H1 (cell line): ENCODE measurements around the gene CCR9. TPM values are rescaled to one million over a fixed set of nuclear protein-coding genes. Genes with fewer than 3 reads are reported as not detected.

ENCODE experiments used
- CTCF ChIA-PET: fragments of 300-600 bp; sonication (Branson Sonifier 250); formaldehyde crosslinking; loops from one replicate; lab custom pipeline; 2021; ENCODE audit not compliant: partially characterized antibody; lab: Charles Lee
- POLR2A ChIA-PET: fragments of 300-600 bp; sonication (Branson Sonifier 250); formaldehyde crosslinking; loops from one replicate; lab custom pipeline; 2021; ENCODE audit warnings: inconsistent platforms; ENCODE audit not compliant: partially characterized antibody; lab: Charles Lee
- DNase-seq, 2 experiments: peaks; one replicate each; pipeline versions ENCODE4 v3.0.0 to v3.0.0-alpha.2; 2010 to 2022; ENCODE audit warnings: low spot score in 2 of 2, low read depth in 1 of 2, mixed read lengths in 1 of 2
- FAIRE-seq: peaks from 2 replicates; lab custom pipeline; 2011; peaks lifted over from hg19 to GRCh38; lab: Jason Lieb, UNC
- H2AFZ ChIP-seq: 2 replicates; pipeline ENCODE4 v1.8.1; 2012; ENCODE audit warnings: low read length, inconsistent platforms
- H2AK5ac ChIP-seq: 2 replicates; pipeline ENCODE4 v1.6.1; 2013; ENCODE audit warnings: low read depth, low read length
- H2BK120ac ChIP-seq: replicated peaks from 2 replicates; pipeline ENCODE3; 2013; ENCODE audit warnings: low read depth, low read length, inconsistent platforms
- H2BK12ac ChIP-seq: 2 replicates; pipeline ENCODE4 v1.6.1; 2013; ENCODE audit warnings: low read depth, low read length
- H2BK15ac ChIP-seq: 2 replicates; pipeline ENCODE4 v1.6.1; 2013; ENCODE audit warnings: low read length
- H2BK20ac ChIP-seq: 2 replicates; pipeline ENCODE4 v1.6.1; 2013; ENCODE audit warnings: low read length
- H2BK5ac ChIP-seq: 2 replicates; pipeline ENCODE4 v1.6.1; 2013; ENCODE audit warnings: low read depth, low read length
- H3K14ac ChIP-seq: 2 replicates; pipeline ENCODE4 v1.6.1; 2013; ENCODE audit warnings: inconsistent platforms; ENCODE audit not compliant: insufficient read length
- H3K18ac ChIP-seq: 2 replicates; pipeline ENCODE4 v1.6.1; 2013; ENCODE audit warnings: low read length; ENCODE audit errors: extremely low read depth
- H3K23ac ChIP-seq: 2 replicates; pipeline ENCODE4 v1.6.1; 2013; ENCODE audit warnings: inconsistent platforms; ENCODE audit not compliant: insufficient read length
- H3K23me2 ChIP-seq: 2 replicates; pipeline ENCODE4 v1.6.1; 2013; ENCODE audit warnings: low read depth, low read length
- H3K27ac ChIP-seq: 2 replicates; pipeline ENCODE4 v1.6.1; 2011; ENCODE audit warnings: low read depth, low read length, inconsistent platforms
- H3K27me3 ChIP-seq, 4 experiments: replicated peaks in 1 of 4; 1 replicate in 1 of 4; 2 replicates in 3 of 4; pipeline versions ENCODE4 v1.6.1 to v1.8.1; 2011 to 2013; ENCODE audit warnings: low read length in 3 of 4, mild to moderate bottlenecking in 3 of 4, inconsistent platforms in 2 of 4, mixed read lengths in 2 of 4, moderate library complexity in 1 of 4; ENCODE audit not compliant: control insufficient read depth in 3 of 4, insufficient read depth in 3 of 4; ENCODE audit errors: extremely low read depth in 1 of 4
- H3K36me3 ChIP-seq, 4 experiments: 2 replicates each; pipeline versions ENCODE4 v1.6.1 to v1.8.1; 2011 to 2013; ENCODE audit warnings: mild to moderate bottlenecking in 4 of 4, low read length in 3 of 4, moderate library complexity in 2 of 4, control low read depth in 1 of 4, inconsistent platforms in 1 of 4; ENCODE audit not compliant: insufficient read depth in 4 of 4, control insufficient read depth in 2 of 4
- H3K4ac ChIP-seq: replicated peaks from 2 replicates; pipeline ENCODE3; 2013; ENCODE audit warnings: low read length, low read depth, mixed read lengths, inconsistent platforms; ENCODE audit not compliant: insufficient read length
- H3K4me1 ChIP-seq, 4 experiments: replicated peaks in 1 of 4; 1 replicate in 1 of 4; 2 replicates in 3 of 4; pipeline versions ENCODE4 v1.6.1 to v1.8.1; 2011 to 2013; ENCODE audit warnings: low read length in 3 of 4, inconsistent platforms in 2 of 4, mixed read lengths in 1 of 4; ENCODE audit not compliant: insufficient read depth in 4 of 4, control insufficient read depth in 3 of 4
- H3K4me2 ChIP-seq, 2 experiments: 2 replicates each; pipeline versions ENCODE4 v1.6.1 to v1.8.1; 2011 to 2013; ENCODE audit warnings: low read depth in 2 of 2, low read length in 2 of 2, control low read depth in 1 of 2, inconsistent platforms in 1 of 2, mild to moderate bottlenecking in 1 of 2; ENCODE audit not compliant: insufficient read depth in 1 of 2
- H3K4me3 ChIP-seq, 4 experiments: fragments of 200-600, 300-600 bp in 1 of 4; sonication (generic), shearing (Covaris generic), sonication (Bioruptor Twin) in 1 of 4; 2 replicates each; pipeline versions ENCODE4 v1.5.1 to v1.8.1; 2011 to 2016; ENCODE audit warnings: low read length in 4 of 4, low read depth in 3 of 4, control low read depth in 2 of 4, inconsistent platforms in 2 of 4, mild to moderate bottlenecking in 2 of 4, mixed read lengths in 1 of 4, moderate library complexity in 1 of 4; ENCODE audit not compliant: insufficient read depth in 2 of 4; ENCODE audit errors: extremely low read depth in 1 of 4
- H3K56ac ChIP-seq: replicated peaks from 2 replicates; pipeline ENCODE3; 2013; ENCODE audit warnings: low read depth, mild to moderate bottlenecking, mixed read lengths, low read length, inconsistent platforms; ENCODE audit not compliant: insufficient read length
- H3K79me1 ChIP-seq: 2 replicates; pipeline ENCODE4 v1.6.1; 2013; ENCODE audit warnings: low read depth, low read length, control low read depth
- H3K79me2 ChIP-seq, 2 experiments: 2 replicates each; pipeline versions ENCODE4 v1.6.1 to v1.8.1; 2012 to 2013; ENCODE audit warnings: low read length in 2 of 2, mild to moderate bottlenecking in 2 of 2, inconsistent platforms in 1 of 2; ENCODE audit not compliant: insufficient read depth in 2 of 2, control insufficient read depth in 1 of 2
- H3K9ac ChIP-seq, 4 experiments: replicated peaks in 1 of 4; 1 replicate in 1 of 4; 2 replicates in 3 of 4; pipeline versions ENCODE4 v1.6.1 to v1.8.1; 2011 to 2013; ENCODE audit warnings: low read depth in 3 of 4, low read length in 3 of 4, control low read depth in 2 of 4, mild to moderate bottlenecking in 2 of 4, moderate library complexity in 2 of 4, inconsistent platforms in 1 of 4; ENCODE audit errors: extremely low read depth in 1 of 4
- H3K9me3 ChIP-seq, 2 experiments: 2 replicates each; pipeline versions ENCODE4 v1.6.1 to v1.8.1; 2012 to 2013; ENCODE audit warnings: mild to moderate bottlenecking in 2 of 2, moderate library complexity in 2 of 2, control low read depth in 1 of 2, inconsistent platforms in 1 of 2, low read depth in 1 of 2, low read length in 1 of 2, mixed read lengths in 1 of 2; ENCODE audit not compliant: insufficient read depth in 2 of 2
- H4K20me1 ChIP-seq, 2 experiments: replicated peaks in 1 of 2; 2 replicates each; pipeline versions ENCODE3 to v1.8.1; 2011 to 2013; ENCODE audit warnings: inconsistent platforms in 2 of 2, low read length in 2 of 2, mild to moderate bottlenecking in 1 of 2; ENCODE audit not compliant: insufficient read depth in 2 of 2, control insufficient read depth in 1 of 2
- H4K5ac ChIP-seq: 2 replicates; pipeline ENCODE4 v1.6.1; 2013; ENCODE audit warnings: low read length, low read depth, mixed read lengths, inconsistent platforms; ENCODE audit not compliant: insufficient read length
- H4K8ac ChIP-seq: 2 replicates; pipeline ENCODE4 v1.8.0; 2013; ENCODE audit warnings: mild to moderate bottlenecking, moderate library complexity, low read length, inconsistent platforms; ENCODE audit not compliant: insufficient read depth; ENCODE audit errors: extremely low read depth
- H4K91ac ChIP-seq: replicated peaks from 2 replicates; pipeline ENCODE3; 2013; ENCODE audit warnings: low read length, mixed read lengths, inconsistent platforms; ENCODE audit not compliant: insufficient read length
- ASH2L ChIP-seq: fragments of 200-600, 300-600 bp; sonication (generic); IDR thresholded peaks from one replicate; pipeline ENCODE4 v1.7.1; 2017; ENCODE audit warnings: low read length
- BACH1 ChIP-seq: IDR thresholded peaks from 2 replicates; pipeline ENCODE4 v1.6.1; 2012; ENCODE audit warnings: low read length, improper control_type of control experiment
- FOSL1 ChIP-seq: IDR thresholded peaks from 2 replicates; pipeline ENCODE4 v1.6.1; 2011; ENCODE audit warnings: mild to moderate bottlenecking, low read depth, low read length, moderate library complexity; ENCODE audit not compliant: insufficient read depth
- JUN ChIP-seq: IDR thresholded peaks from 2 replicates; pipeline ENCODE4 v1.6.1; 2011; ENCODE audit warnings: low read depth, mild to moderate bottlenecking, improper control_type of control experiment, low read length
- NRF1 ChIP-seq: IDR thresholded peaks from 2 replicates; pipeline ENCODE4 v1.6.1; 2011; ENCODE audit warnings: mild to moderate bottlenecking, low read depth, low read length, improper control_type of control experiment
- POLR2A ChIP-seq, 2 experiments: IDR thresholded peaks; 1 replicate in 1 of 2; 2 replicates in 1 of 2; pipeline ENCODE4 v1.6.1; 2011; ENCODE audit warnings: low read depth in 2 of 2, low read length in 2 of 2, mild to moderate bottlenecking in 2 of 2; ENCODE audit errors: control extremely low read depth in 1 of 2
- POLR2AphosphoS5 ChIP-seq: IDR thresholded peaks from 2 replicates; pipeline ENCODE4 v1.6.1; 2011; ENCODE audit warnings: low read depth, low read length
- POU5F1 ChIP-seq: IDR thresholded peaks from 2 replicates; pipeline ENCODE4 v1.6.1; 2011; ENCODE audit warnings: low read depth, mild to moderate bottlenecking, low read length, moderate library complexity
- RBBP5 ChIP-seq: IDR thresholded peaks from 2 replicates; pipeline ENCODE4 v1.7.1; 2012; ENCODE audit warnings: low read depth, mild to moderate bottlenecking, inconsistent platforms, low read length, moderate library complexity, borderline replicate concordance
- TAF7 ChIP-seq: optimal IDR thresholded peaks from 2 replicates; pipeline ENCODE3; 2011; ENCODE audit warnings: low read depth, mild to moderate bottlenecking, inconsistent platforms, low read length, moderate library complexity, borderline replicate concordance
- USF2 ChIP-seq: IDR thresholded peaks from 2 replicates; pipeline ENCODE4 v1.6.1; 2011; ENCODE audit warnings: low read length, improper control_type of control experiment
- WGBS, 2 experiments: shearing (Covaris generic) in 1 of 2; methylation state at CpG; one replicate each; pipeline versions ENCODE4 v1.1.6 to v1.1.7; 2013 to 2015; ENCODE audit warnings: low lambda C conversion rate in 2 of 2, mixed read lengths in 2 of 2, inconsistent platforms in 1 of 2, low coverage in 1 of 2, missing lambda C conversion rate in 1 of 2; ENCODE audit not compliant: insufficient replicate concordance in 2 of 2, insufficient coverage in 1 of 2, insufficient read length in 1 of 2; ENCODE audit errors: extremely low coverage in 1 of 2, missing lambda C conversion rate in 1 of 2; 5-methylcytosine and 5-hydroxymethylcytosine counted together
- polyA plus RNA-seq, 7 experiments: library from polyadenylated mRNA; depleted of rRNA in 3 of 7; stranded (reverse) in 5 of 7; unstranded in 2 of 7; fragments of >200 nt in 5 of 7; fragments of 200-250 nt in 2 of 7; gene quantifications; 1 replicate in 5 of 7; 2 replicates in 1 of 7; 4 replicates in 1 of 7; pipeline versions ENCODE4 v1.2.1 to v1.2.3, GENCODE V29; 2011 to 2013; ENCODE audit warnings: missing spikeins in 2 of 7, mixed read lengths in 2 of 7
- total RNA-seq: library from RNA; stranded (reverse); fragmentation: NEBNext Ultra II Directional; extraction: Animal tissue kit (Norgen Biotek cat#: 25700); gene quantifications from 2 replicates; pipeline ENCODE4 v1.2.1, GENCODE V29; 2021
- TF ChIP-seq, protein P1 (sequence below): IDR thresholded peaks from 2 replicates; pipeline ENCODE4 v1.6.1; 2012; ENCODE audit warnings: inconsistent platforms

CCR9 gene
- total and polyA plus RNA-seq, 2 of the 8 experiments (the other 6 are each of a cell fraction or from before 2014, with no cell fraction given), result not detected

DNA sequence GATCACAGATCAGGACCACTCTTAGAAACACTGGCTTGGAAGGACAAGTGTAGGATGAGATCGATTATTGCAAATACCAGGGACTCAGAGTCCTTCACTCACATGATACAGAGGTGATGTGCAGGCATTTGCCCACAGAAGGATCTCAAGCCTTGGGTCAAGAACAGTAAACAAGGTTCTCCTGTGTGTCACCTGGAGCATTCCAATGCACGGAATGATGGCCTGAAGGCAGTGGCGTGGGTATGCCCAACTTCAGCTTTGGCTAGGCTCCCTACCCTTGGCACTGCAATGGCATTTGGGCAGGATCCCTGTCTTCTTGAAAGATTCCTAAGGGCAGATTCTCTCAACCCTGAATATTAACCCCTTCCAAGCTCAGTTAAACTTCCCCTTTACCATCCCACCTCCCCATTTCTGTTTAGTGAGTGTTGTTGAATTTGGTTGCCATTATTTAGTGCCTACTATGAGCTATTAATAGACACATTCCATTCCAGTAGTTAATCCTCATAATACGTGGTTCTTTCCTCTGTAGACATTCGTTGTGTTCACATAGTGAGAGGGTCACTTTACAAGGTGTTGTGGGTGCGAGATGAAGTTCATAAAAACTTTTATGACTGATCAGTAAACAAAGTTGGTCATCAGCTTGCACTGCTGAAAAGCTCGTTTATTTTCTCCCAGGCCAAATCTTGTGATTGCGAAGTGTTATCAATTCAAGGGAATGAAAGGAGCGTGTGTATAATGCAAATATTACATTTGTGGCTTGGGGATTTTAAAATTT, 43.3 kb upstream of the CCR9 start:
- 81% methylated on average over 9 of the region's 9 CpGs; no CpG with 5 or more reads in 1 of the 2 experiments for WGBS, 2 experiments
- peak overlapping the region in 1 of 2 experiments; percentile 85; a peak in 1 of 4 replicates for H3K4me2 ChIP-seq
- no peak overlapping the region for H3K4ac ChIP-seq
- no peak overlapping the region for H3K18ac ChIP-seq
- no peak overlapping the region for H3K4me3 ChIP-seq
- ChIA-PET CTCF (interaction anchor here (0.9 to 3.8 kb wide), 7 partner anchors 7 to 85 kb away, joined by 3 to 18 read pairs (median 4); no protein-coding TSS in a partner anchor), POLR2A (interaction anchor here (1.4 to 1.5 kb wide), 2 partner anchors 9 to 19 kb away, joined by 3 read pairs; no protein-coding TSS in a partner anchor)
- H3K9ac ChIP-seq, result no peak overlapping the region
- H3K79me1 ChIP-seq, result no peaks in the 10 kb centered on the region
- no peak overlapping the region for H2BK5ac ChIP-seq
- H2BK20ac ChIP-seq, result no peak overlapping the region
- no peak overlapping the region for H3K23ac ChIP-seq
- H3K79me2 ChIP-seq, result no peaks in the 10 kb centered on the region
- no peak overlapping the region for H2BK120ac ChIP-seq
- no peak overlapping the region for H4K91ac ChIP-seq
- TF ChIP-seq POLR2AphosphoS5 (no peak), FOSL1 (no peak), NRF1 (no peak), ASH2L (no peak), POU5F1 (no peak), RBBP5 (no peak), POLR2A (IDR thresholded peaks at IDR 0.05; ENCODE audit: control extremely low read depth in 1 of 2, low read depth in 2 of 2, low read length in 2 of 2) (no peak), USF2 (no peak), TAF7 (no peak), JUN (no peak), BACH1 (no peak)
- TF ChIP-seq, protein P1, sequence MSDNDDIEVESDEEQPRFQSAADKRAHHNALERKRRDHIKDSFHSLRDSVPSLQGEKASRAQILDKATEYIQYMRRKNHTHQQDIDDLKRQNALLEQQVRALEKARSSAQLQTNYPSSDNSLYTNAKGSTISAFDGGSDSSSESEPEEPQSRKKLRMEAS, result no peak
- TF ChIP-seq, all 59 proteins: peak for 0
- FAIRE-seq, result no peak
- H4K5ac ChIP-seq, result no peak overlapping the region
- H3K9me3 ChIP-seq, result no peaks in the 10 kb centered on the region
- no peaks in the 10 kb centered on the region for H4K20me1 ChIP-seq
- H3K14ac ChIP-seq, result no peak overlapping the region
- H2BK15ac ChIP-seq, result no peak overlapping the region
- no peak overlapping the region for H2BK12ac ChIP-seq
- peaks cover 8% of the 10 kb centered on the region; the same call in 1 of the 2 replicates for H3K23me2 ChIP-seq
- H2AK5ac ChIP-seq, result no peak overlapping the region
- no peak overlapping the region for H3K56ac ChIP-seq
- peaks cover 0 to 3% (median 2%) of the 10 kb centered on the region in 4 experiments; a peak in 3 of 7 replicates for H3K4me1 ChIP-seq
- DNase-seq, result no peak
- no peaks in the 10 kb centered on the region for H3K36me3 ChIP-seq
- H3K27ac ChIP-seq, result no peak overlapping the region
- H2AFZ ChIP-seq, result no peak overlapping the region
- peaks cover 0 to 19% (median 3%) of the 10 kb centered on the region in 4 experiments; a peak in 4 of 7 replicates for H3K27me3 ChIP-seq
- H4K8ac ChIP-seq, result no peak overlapping the region
